H1 (cell line): Measurements from ENCODE around the gene ADA. TPM values are rescaled to one million over a fixed set of nuclear protein-coding genes. Genes with fewer than 3 reads are reported as not detected.
A peak's percentile ranks its signal among the peaks of the same experiment; 100 is the strongest.

ENCODE experiments used
- CTCF ChIA-PET: fragments of 300-600 bp; sonication (Branson Sonifier 250); formaldehyde crosslinking; loops from one replicate; lab custom pipeline; 2021; ENCODE audit not compliant: partially characterized antibody; lab: Charles Lee
- POLR2A ChIA-PET: fragments of 300-600 bp; sonication (Branson Sonifier 250); formaldehyde crosslinking; loops from one replicate; lab custom pipeline; 2021; ENCODE audit warnings: inconsistent platforms; ENCODE audit not compliant: partially characterized antibody; lab: Charles Lee
- DNase-seq, 2 experiments: peaks; one replicate each; pipeline versions ENCODE4 v3.0.0 to v3.0.0-alpha.2; 2010 to 2022; ENCODE audit warnings: low spot score in 2 of 2, low read depth in 1 of 2, mixed read lengths in 1 of 2
- FAIRE-seq: peaks from 2 replicates; lab custom pipeline; 2011; peaks lifted over from hg19 to GRCh38; lab: Jason Lieb, UNC
- H2AFZ ChIP-seq: 2 replicates; pipeline ENCODE4 v1.8.1; 2012; ENCODE audit warnings: low read length, inconsistent platforms
- H2AK5ac ChIP-seq: 2 replicates; pipeline ENCODE4 v1.6.1; 2013; ENCODE audit warnings: low read depth, low read length
- H2BK120ac ChIP-seq: replicated peaks from 2 replicates; pipeline ENCODE3; 2013; ENCODE audit warnings: low read depth, low read length, inconsistent platforms
- H2BK12ac ChIP-seq: 2 replicates; pipeline ENCODE4 v1.6.1; 2013; ENCODE audit warnings: low read depth, low read length
- H2BK15ac ChIP-seq: 2 replicates; pipeline ENCODE4 v1.6.1; 2013; ENCODE audit warnings: low read length
- H2BK20ac ChIP-seq: 2 replicates; pipeline ENCODE4 v1.6.1; 2013; ENCODE audit warnings: low read length
- H2BK5ac ChIP-seq: 2 replicates; pipeline ENCODE4 v1.6.1; 2013; ENCODE audit warnings: low read depth, low read length
- H3K14ac ChIP-seq: 2 replicates; pipeline ENCODE4 v1.6.1; 2013; ENCODE audit warnings: inconsistent platforms; ENCODE audit not compliant: insufficient read length
- H3K18ac ChIP-seq: 2 replicates; pipeline ENCODE4 v1.6.1; 2013; ENCODE audit warnings: low read length; ENCODE audit errors: extremely low read depth
- H3K23ac ChIP-seq: 2 replicates; pipeline ENCODE4 v1.6.1; 2013; ENCODE audit warnings: inconsistent platforms; ENCODE audit not compliant: insufficient read length
- H3K23me2 ChIP-seq: 2 replicates; pipeline ENCODE4 v1.6.1; 2013; ENCODE audit warnings: low read depth, low read length
- H3K27ac ChIP-seq: 2 replicates; pipeline ENCODE4 v1.6.1; 2011; ENCODE audit warnings: low read depth, low read length, inconsistent platforms
- H3K27me3 ChIP-seq, 4 experiments: replicated peaks in 1 of 4; 1 replicate in 1 of 4; 2 replicates in 3 of 4; pipeline versions ENCODE4 v1.6.1 to v1.8.1; 2011 to 2013; ENCODE audit warnings: low read length in 3 of 4, mild to moderate bottlenecking in 3 of 4, inconsistent platforms in 2 of 4, mixed read lengths in 2 of 4, moderate library complexity in 1 of 4; ENCODE audit not compliant: control insufficient read depth in 3 of 4, insufficient read depth in 3 of 4; ENCODE audit errors: extremely low read depth in 1 of 4
- H3K36me3 ChIP-seq, 4 experiments: 2 replicates each; pipeline versions ENCODE4 v1.6.1 to v1.8.1; 2011 to 2013; ENCODE audit warnings: mild to moderate bottlenecking in 4 of 4, low read length in 3 of 4, moderate library complexity in 2 of 4, control low read depth in 1 of 4, inconsistent platforms in 1 of 4; ENCODE audit not compliant: insufficient read depth in 4 of 4, control insufficient read depth in 2 of 4
- H3K4ac ChIP-seq: replicated peaks from 2 replicates; pipeline ENCODE3; 2013; ENCODE audit warnings: low read length, low read depth, mixed read lengths, inconsistent platforms; ENCODE audit not compliant: insufficient read length
- H3K4me1 ChIP-seq, 4 experiments: replicated peaks in 1 of 4; 1 replicate in 1 of 4; 2 replicates in 3 of 4; pipeline versions ENCODE4 v1.6.1 to v1.8.1; 2011 to 2013; ENCODE audit warnings: low read length in 3 of 4, inconsistent platforms in 2 of 4, mixed read lengths in 1 of 4; ENCODE audit not compliant: insufficient read depth in 4 of 4, control insufficient read depth in 3 of 4
- H3K4me2 ChIP-seq, 2 experiments: 2 replicates each; pipeline versions ENCODE4 v1.6.1 to v1.8.1; 2011 to 2013; ENCODE audit warnings: low read depth in 2 of 2, low read length in 2 of 2, control low read depth in 1 of 2, inconsistent platforms in 1 of 2, mild to moderate bottlenecking in 1 of 2; ENCODE audit not compliant: insufficient read depth in 1 of 2
- H3K4me3 ChIP-seq, 4 experiments: fragments of 200-600, 300-600 bp in 1 of 4; sonication (generic), shearing (Covaris generic), sonication (Bioruptor Twin) in 1 of 4; 2 replicates each; pipeline versions ENCODE4 v1.5.1 to v1.8.1; 2011 to 2016; ENCODE audit warnings: low read length in 4 of 4, low read depth in 3 of 4, control low read depth in 2 of 4, inconsistent platforms in 2 of 4, mild to moderate bottlenecking in 2 of 4, mixed read lengths in 1 of 4, moderate library complexity in 1 of 4; ENCODE audit not compliant: insufficient read depth in 2 of 4; ENCODE audit errors: extremely low read depth in 1 of 4
- H3K56ac ChIP-seq: replicated peaks from 2 replicates; pipeline ENCODE3; 2013; ENCODE audit warnings: low read depth, mild to moderate bottlenecking, mixed read lengths, low read length, inconsistent platforms; ENCODE audit not compliant: insufficient read length
- H3K79me1 ChIP-seq: 2 replicates; pipeline ENCODE4 v1.6.1; 2013; ENCODE audit warnings: low read depth, low read length, control low read depth
- H3K79me2 ChIP-seq, 2 experiments: 2 replicates each; pipeline versions ENCODE4 v1.6.1 to v1.8.1; 2012 to 2013; ENCODE audit warnings: low read length in 2 of 2, mild to moderate bottlenecking in 2 of 2, inconsistent platforms in 1 of 2; ENCODE audit not compliant: insufficient read depth in 2 of 2, control insufficient read depth in 1 of 2
- H3K9ac ChIP-seq, 4 experiments: replicated peaks in 1 of 4; 1 replicate in 1 of 4; 2 replicates in 3 of 4; pipeline versions ENCODE4 v1.6.1 to v1.8.1; 2011 to 2013; ENCODE audit warnings: low read depth in 3 of 4, low read length in 3 of 4, control low read depth in 2 of 4, mild to moderate bottlenecking in 2 of 4, moderate library complexity in 2 of 4, inconsistent platforms in 1 of 4; ENCODE audit errors: extremely low read depth in 1 of 4
- H3K9me3 ChIP-seq, 2 experiments: 2 replicates each; pipeline versions ENCODE4 v1.6.1 to v1.8.1; 2012 to 2013; ENCODE audit warnings: mild to moderate bottlenecking in 2 of 2, moderate library complexity in 2 of 2, control low read depth in 1 of 2, inconsistent platforms in 1 of 2, low read depth in 1 of 2, low read length in 1 of 2, mixed read lengths in 1 of 2; ENCODE audit not compliant: insufficient read depth in 2 of 2
- H4K20me1 ChIP-seq, 2 experiments: replicated peaks in 1 of 2; 2 replicates each; pipeline versions ENCODE3 to v1.8.1; 2011 to 2013; ENCODE audit warnings: inconsistent platforms in 2 of 2, low read length in 2 of 2, mild to moderate bottlenecking in 1 of 2; ENCODE audit not compliant: insufficient read depth in 2 of 2, control insufficient read depth in 1 of 2
- H4K5ac ChIP-seq: 2 replicates; pipeline ENCODE4 v1.6.1; 2013; ENCODE audit warnings: low read length, low read depth, mixed read lengths, inconsistent platforms; ENCODE audit not compliant: insufficient read length
- H4K8ac ChIP-seq: 2 replicates; pipeline ENCODE4 v1.8.0; 2013; ENCODE audit warnings: mild to moderate bottlenecking, moderate library complexity, low read length, inconsistent platforms; ENCODE audit not compliant: insufficient read depth; ENCODE audit errors: extremely low read depth
- H4K91ac ChIP-seq: replicated peaks from 2 replicates; pipeline ENCODE3; 2013; ENCODE audit warnings: low read length, mixed read lengths, inconsistent platforms; ENCODE audit not compliant: insufficient read length
- CBX5 ChIP-seq: fragments of 300-800, 300-1000 bp; sonication (generic); IDR thresholded peaks from 2 replicates; pipeline ENCODE4 v1.7.1; 2016; ENCODE audit warnings: antibody characterized with exemption, low read length, low read depth
- CHD2 ChIP-seq: IDR thresholded peaks from 2 replicates; pipeline ENCODE4 v1.6.1; 2012; ENCODE audit warnings: low read length, improper control_type of control experiment
- E2F6 ChIP-seq: IDR thresholded peaks from 2 replicates; pipeline ENCODE4 v1.6.1; 2012; ENCODE audit warnings: inconsistent platforms
- EGR1 ChIP-seq: IDR thresholded peaks from 2 replicates; pipeline ENCODE4 v1.6.1; 2011; ENCODE audit warnings: low read depth, low read length, borderline replicate concordance
- KDM1A ChIP-seq: fragments of 200-600, 300-600 bp; sonication (generic); IDR thresholded peaks from 2 replicates; pipeline ENCODE4 v1.7.1; 2016; ENCODE audit warnings: mild to moderate bottlenecking, low read length, borderline replicate concordance
- SUZ12 ChIP-seq: fragments of 200-600 bp; sonication (generic); IDR thresholded peaks from 2 replicates; pipeline ENCODE4 v1.6.1; 2012; ENCODE audit warnings: mild to moderate bottlenecking, inconsistent platforms, low read length, moderate library complexity, mixed read lengths
- WGBS, 2 experiments: shearing (Covaris generic) in 1 of 2; methylation state at CpG; one replicate each; pipeline versions ENCODE4 v1.1.6 to v1.1.7; 2013 to 2015; ENCODE audit warnings: low lambda C conversion rate in 2 of 2, mixed read lengths in 2 of 2, inconsistent platforms in 1 of 2, low coverage in 1 of 2, missing lambda C conversion rate in 1 of 2; ENCODE audit not compliant: insufficient replicate concordance in 2 of 2, insufficient coverage in 1 of 2, insufficient read length in 1 of 2; ENCODE audit errors: extremely low coverage in 1 of 2, missing lambda C conversion rate in 1 of 2; 5-methylcytosine and 5-hydroxymethylcytosine counted together
- polyA plus RNA-seq, 7 experiments: library from polyadenylated mRNA; depleted of rRNA in 3 of 7; stranded (reverse) in 5 of 7; unstranded in 2 of 7; fragments of >200 nt in 5 of 7; fragments of 200-250 nt in 2 of 7; gene quantifications; 1 replicate in 5 of 7; 2 replicates in 1 of 7; 4 replicates in 1 of 7; pipeline versions ENCODE4 v1.2.1 to v1.2.3, GENCODE V29; 2011 to 2013; ENCODE audit warnings: missing spikeins in 2 of 7, mixed read lengths in 2 of 7
- total RNA-seq: library from RNA; stranded (reverse); fragmentation: NEBNext Ultra II Directional; extraction: Animal tissue kit (Norgen Biotek cat#: 25700); gene quantifications from 2 replicates; pipeline ENCODE4 v1.2.1, GENCODE V29; 2021

The ADA gene
- total and polyA plus RNA-seq, 2 of the 8 experiments (the other 6 are each of a cell fraction or from before 2014, with no cell fraction given) = 19.9 to 32.8 TPM

GRCh38 chr20:44640522-44640921 lies 11.0 kb downstream of the ADA start:
- 96% methylated on average over 2 of the region's 2 CpGs; no CpG with 5 or more reads in 1 of the 2 experiments for WGBS, 2 experiments
- H3K4me2 ChIP-seq = no peak overlapping the region
- no peaks in the 10 kb centered on the region for H3K27me3 ChIP-seq
- peak overlapping the region; percentile 88 for H4K91ac ChIP-seq
- no peaks in the 10 kb centered on the region for H4K20me1 ChIP-seq
- DNase-seq (no peak), FAIRE-seq (no peak)
- no peak overlapping the region for H2AFZ ChIP-seq
- no peaks in the 10 kb centered on the region for H3K9me3 ChIP-seq
- peak overlapping the region; percentile 87; the same call in 1 of the 2 replicates for H2BK5ac ChIP-seq
- H3K4me1 ChIP-seq = peaks cover 8 to 28% (median 16%) of the 10 kb centered on the region in 4 experiments
- peak overlapping the region; percentile 90; the same call in 1 of the 2 replicates for H2BK12ac ChIP-seq
- H3K4ac ChIP-seq = peak overlapping the region; percentile 90
- no peak overlapping the region for H4K5ac ChIP-seq
- peak overlapping the region; percentile 80; the same call in 1 of the 2 replicates for H2BK20ac ChIP-seq
- H2AK5ac ChIP-seq = peak overlapping the region; percentile 88; the same call in 1 of the 2 replicates
- H3K4me3 ChIP-seq = no peak overlapping the region
- no peak overlapping the region; the same call in 1 of the 2 replicates for H2BK15ac ChIP-seq
- no peaks in the 10 kb centered on the region for H3K79me2 ChIP-seq
- peak overlapping the region; percentile 72 for H2BK120ac ChIP-seq
- ChIA-PET POLR2A (interaction anchor here (0.6 to 0.7 kb wide), 2 partner anchors 12 to 13 kb away, joined by 3 to 4 read pairs; no protein-coding TSS in a partner anchor), CTCF (interaction anchor here (0.6 to 1.0 kb wide), 3 partner anchors 78 to 226 kb away, joined by 3 to 4 read pairs (median 3); no protein-coding TSS in a partner anchor)
- no peaks in the 10 kb centered on the region for H3K23me2 ChIP-seq
- no peak overlapping the region for H3K56ac ChIP-seq
- no peak for TF ChIP-seq EGR1
- no peak for TF ChIP-seq CHD2
- no peak for TF ChIP-seq SUZ12
- 0 out of 2 replicates have a peak, but pooled peaks have one; percentile 20 for TF ChIP-seq KDM1A
- TF ChIP-seq E2F6 = no peak
- TF ChIP-seq CBX5 = no peak
- H3K9ac ChIP-seq = no peak overlapping the region
- H3K14ac ChIP-seq = no peak overlapping the region
- peaks cover 2% of the 10 kb centered on the region; the same call in 1 of the 2 replicates for H3K79me1 ChIP-seq
- H4K8ac ChIP-seq = no peak overlapping the region; the same call in 1 of the 2 replicates
- H3K36me3 ChIP-seq = peaks cover 0 to 2% (median 0%) of the 10 kb centered on the region in 4 experiments; a peak in 1 of 8 replicates
- H3K27ac ChIP-seq = no peak overlapping the region
- H3K23ac ChIP-seq = no peak overlapping the region
- no peak overlapping the region for H3K18ac ChIP-seq
